Ishikawa (cell line): ENCODE measurements around the gene HCAR2.
A peak's percentile ranks its signal among the peaks of the same experiment; 100 is the strongest.
"Not testable (repeated sequence)": the region's sequence is repeated elsewhere in the genome, so short reads cannot be mapped to it uniquely, and the experiment has no call there.

ENCODE experiments used
- CEBPB ChIP-seq: IDR thresholded peaks from 2 replicates; pipeline ENCODE4 v1.6.1; 2012
- CREB1 ChIP-seq: IDR thresholded peaks from 2 replicates; pipeline ENCODE4 v1.6.1; 2012; ENCODE audit warnings: low read depth
- EGR1 ChIP-seq: IDR thresholded peaks from 2 replicates; pipeline ENCODE4 v1.6.1; 2012
- EP300 ChIP-seq: IDR thresholded peaks from 2 replicates; pipeline ENCODE4 v1.6.1; 2012; ENCODE audit warnings: borderline replicate concordance
- FOXM1 ChIP-seq: IDR thresholded peaks from 2 replicates; pipeline ENCODE4 v1.6.1; 2012; ENCODE audit warnings: low read depth, borderline replicate concordance
- NFIC ChIP-seq: IDR thresholded peaks from 2 replicates; pipeline ENCODE4 v1.6.1; 2012
- RAD21 ChIP-seq: IDR thresholded peaks from 2 replicates; pipeline ENCODE4 v1.6.1; 2012; ENCODE audit warnings: low read depth
- TAF1 ChIP-seq: IDR thresholded peaks from 2 replicates; pipeline ENCODE4 v1.6.1; 2012; ENCODE audit warnings: low read depth, mild to moderate bottlenecking
- TCF12 ChIP-seq: IDR thresholded peaks from 2 replicates; pipeline ENCODE4 v1.6.1; 2012; ENCODE audit warnings: low read depth
- TEAD4 ChIP-seq: IDR thresholded peaks from 2 replicates; pipeline ENCODE4 v1.6.1; 2012
- YY1 ChIP-seq: IDR thresholded peaks from 2 replicates; pipeline ENCODE4 v1.6.1; 2012; ENCODE audit warnings: low read depth
- ZBTB7A ChIP-seq: IDR thresholded peaks from 2 replicates; pipeline ENCODE4 v1.6.1; 2012; ENCODE audit warnings: low read depth
- TF ChIP-seq, protein P1 (sequence below): IDR thresholded peaks from 2 replicates; pipeline ENCODE4 v1.6.1; 2012
- TF ChIP-seq, protein P2 (sequence below): IDR thresholded peaks from 2 replicates; pipeline ENCODE4 v1.6.1; 2012
- TF ChIP-seq, protein P3 (sequence below): IDR thresholded peaks from 2 replicates; pipeline ENCODE4 v1.6.1; 2012; ENCODE audit warnings: low read depth, mild to moderate bottlenecking

The HCAR2 gene

DNA sequence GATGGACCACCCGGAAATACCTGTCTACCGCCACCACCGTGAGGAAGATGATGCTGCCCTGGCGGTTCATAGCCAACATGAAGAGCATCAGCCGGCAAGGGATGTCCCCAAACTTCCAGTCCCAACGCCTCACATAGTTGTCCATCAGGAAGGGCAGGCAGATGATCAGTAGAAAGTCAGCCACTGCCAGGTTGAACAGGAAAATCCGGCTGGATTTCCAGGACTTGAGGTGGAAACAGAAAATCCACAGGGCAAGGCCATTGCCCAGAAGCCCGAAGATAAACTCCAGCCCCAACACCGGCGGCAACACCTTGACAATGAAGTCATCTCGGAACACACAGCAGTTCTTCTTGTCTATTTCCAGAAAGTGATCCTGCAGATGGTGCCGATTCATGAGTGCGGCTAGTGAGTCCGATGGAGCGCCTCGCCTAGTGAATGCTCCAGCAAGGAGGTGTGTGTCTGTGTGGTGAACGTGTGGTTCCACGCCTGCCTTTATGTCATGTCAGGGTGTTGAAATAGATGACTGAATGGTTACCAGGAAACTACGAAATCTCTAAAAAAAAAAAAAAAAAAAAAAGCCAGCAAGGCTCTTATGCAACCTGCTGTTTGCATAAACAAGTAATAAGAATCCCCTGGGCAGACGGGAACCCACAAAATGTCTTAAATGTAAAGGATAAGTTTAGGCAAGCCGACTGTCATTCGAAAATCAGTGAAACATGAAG lies at the start of gene HCAR2:
Gene HCAR2 (minus strand): TSS at position 468 of the 722 bp plus-strand sequence. CDS start 74 bp downstream, at position 394.
- TF ChIP-seq, protein P1, sequence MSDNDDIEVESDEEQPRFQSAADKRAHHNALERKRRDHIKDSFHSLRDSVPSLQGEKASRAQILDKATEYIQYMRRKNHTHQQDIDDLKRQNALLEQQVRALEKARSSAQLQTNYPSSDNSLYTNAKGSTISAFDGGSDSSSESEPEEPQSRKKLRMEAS = not testable (repeated sequence)
- TF ChIP-seq EP300, RAD21: not testable (repeated sequence)

DNA sequence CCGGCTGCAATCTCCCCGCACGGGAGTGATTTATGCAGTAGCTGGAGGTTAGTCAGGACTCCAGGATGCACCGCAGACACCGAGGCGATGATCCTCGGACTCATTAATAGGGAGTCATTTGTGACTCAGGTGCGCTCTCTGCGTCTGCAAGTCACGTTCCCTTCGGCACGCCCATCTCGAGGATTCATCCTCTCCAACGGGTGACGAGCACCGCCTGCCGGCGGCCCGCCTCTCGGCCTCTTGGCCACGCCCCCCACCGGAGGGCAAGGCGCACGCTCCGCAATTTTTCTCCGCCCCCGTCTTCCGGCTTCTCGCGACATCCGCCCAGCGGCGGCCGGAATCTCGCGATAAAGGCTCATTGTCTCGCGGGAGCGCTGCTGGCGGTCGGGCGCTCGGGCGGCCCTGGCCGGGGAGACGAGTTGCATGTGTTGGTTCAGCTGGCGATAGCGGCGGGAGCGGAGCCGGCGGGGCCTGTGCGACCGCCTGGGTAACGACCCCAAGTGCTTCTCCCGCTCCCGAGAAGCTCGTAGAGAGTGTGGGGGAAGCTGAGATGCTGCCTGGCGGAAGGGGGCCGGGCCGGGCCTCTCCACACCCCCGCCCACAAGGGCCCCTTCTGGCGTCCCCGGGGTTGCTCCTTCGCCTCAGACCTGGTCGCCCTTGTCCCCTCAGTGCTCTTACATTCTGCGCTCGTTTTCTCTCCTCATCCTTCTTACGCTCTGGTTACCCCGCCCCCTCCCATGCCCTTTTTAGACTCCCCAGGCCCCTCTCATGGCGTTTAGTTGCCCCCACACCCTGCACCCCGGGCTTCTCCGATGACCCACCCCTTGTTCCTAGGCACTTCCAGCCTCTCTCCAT lies 49.5 kb upstream of the HCAR2 start, which contains the start of gene DENR:
Gene DENR (plus strand): TSS at position 361 of the 855 bp plus-strand sequence. CDS start 878 bp downstream, outside the sequence.
- TF ChIP-seq, protein P1 = peak; percentile 74
- TF ChIP-seq EGR1 = peak; percentile 89
- TF ChIP-seq TEAD4 = no peak
- peak; percentile 61; the same call in 1 of the 2 replicates for TF ChIP-seq TCF12
- TF ChIP-seq CEBPB = no peak
- peak; percentile 76 for TF ChIP-seq RAD21
- no peak for TF ChIP-seq CREB1
- TF ChIP-seq TAF1 = peak; percentile 95
- no peak for TF ChIP-seq NFIC
- TF ChIP-seq, protein P2, sequence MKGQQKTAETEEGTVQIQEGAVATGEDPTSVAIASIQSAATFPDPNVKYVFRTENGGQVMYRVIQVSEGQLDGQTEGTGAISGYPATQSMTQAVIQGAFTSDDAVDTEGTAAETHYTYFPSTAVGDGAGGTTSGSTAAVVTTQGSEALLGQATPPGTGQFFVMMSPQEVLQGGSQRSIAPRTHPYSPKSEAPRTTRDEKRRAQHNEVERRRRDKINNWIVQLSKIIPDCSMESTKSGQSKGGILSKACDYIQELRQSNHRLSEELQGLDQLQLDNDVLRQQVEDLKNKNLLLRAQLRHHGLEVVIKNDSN = peak; percentile 78
- TF ChIP-seq, protein P3, sequence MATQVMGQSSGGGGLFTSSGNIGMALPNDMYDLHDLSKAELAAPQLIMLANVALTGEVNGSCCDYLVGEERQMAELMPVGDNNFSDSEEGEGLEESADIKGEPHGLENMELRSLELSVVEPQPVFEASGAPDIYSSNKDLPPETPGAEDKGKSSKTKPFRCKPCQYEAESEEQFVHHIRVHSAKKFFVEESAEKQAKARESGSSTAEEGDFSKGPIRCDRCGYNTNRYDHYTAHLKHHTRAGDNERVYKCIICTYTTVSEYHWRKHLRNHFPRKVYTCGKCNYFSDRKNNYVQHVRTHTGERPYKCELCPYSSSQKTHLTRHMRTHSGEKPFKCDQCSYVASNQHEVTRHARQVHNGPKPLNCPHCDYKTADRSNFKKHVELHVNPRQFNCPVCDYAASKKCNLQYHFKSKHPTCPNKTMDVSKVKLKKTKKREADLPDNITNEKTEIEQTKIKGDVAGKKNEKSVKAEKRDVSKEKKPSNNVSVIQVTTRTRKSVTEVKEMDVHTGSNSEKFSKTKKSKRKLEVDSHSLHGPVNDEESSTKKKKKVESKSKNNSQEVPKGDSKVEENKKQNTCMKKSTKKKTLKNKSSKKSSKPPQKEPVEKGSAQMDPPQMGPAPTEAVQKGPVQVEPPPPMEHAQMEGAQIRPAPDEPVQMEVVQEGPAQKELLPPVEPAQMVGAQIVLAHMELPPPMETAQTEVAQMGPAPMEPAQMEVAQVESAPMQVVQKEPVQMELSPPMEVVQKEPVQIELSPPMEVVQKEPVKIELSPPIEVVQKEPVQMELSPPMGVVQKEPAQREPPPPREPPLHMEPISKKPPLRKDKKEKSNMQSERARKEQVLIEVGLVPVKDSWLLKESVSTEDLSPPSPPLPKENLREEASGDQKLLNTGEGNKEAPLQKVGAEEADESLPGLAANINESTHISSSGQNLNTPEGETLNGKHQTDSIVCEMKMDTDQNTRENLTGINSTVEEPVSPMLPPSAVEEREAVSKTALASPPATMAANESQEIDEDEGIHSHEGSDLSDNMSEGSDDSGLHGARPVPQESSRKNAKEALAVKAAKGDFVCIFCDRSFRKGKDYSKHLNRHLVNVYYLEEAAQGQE = no peak
- peak; percentile 53 for TF ChIP-seq YY1
- TF ChIP-seq EP300 = no peak
- TF ChIP-seq ZBTB7A = no peak
- no peak for TF ChIP-seq FOXM1

DNA sequence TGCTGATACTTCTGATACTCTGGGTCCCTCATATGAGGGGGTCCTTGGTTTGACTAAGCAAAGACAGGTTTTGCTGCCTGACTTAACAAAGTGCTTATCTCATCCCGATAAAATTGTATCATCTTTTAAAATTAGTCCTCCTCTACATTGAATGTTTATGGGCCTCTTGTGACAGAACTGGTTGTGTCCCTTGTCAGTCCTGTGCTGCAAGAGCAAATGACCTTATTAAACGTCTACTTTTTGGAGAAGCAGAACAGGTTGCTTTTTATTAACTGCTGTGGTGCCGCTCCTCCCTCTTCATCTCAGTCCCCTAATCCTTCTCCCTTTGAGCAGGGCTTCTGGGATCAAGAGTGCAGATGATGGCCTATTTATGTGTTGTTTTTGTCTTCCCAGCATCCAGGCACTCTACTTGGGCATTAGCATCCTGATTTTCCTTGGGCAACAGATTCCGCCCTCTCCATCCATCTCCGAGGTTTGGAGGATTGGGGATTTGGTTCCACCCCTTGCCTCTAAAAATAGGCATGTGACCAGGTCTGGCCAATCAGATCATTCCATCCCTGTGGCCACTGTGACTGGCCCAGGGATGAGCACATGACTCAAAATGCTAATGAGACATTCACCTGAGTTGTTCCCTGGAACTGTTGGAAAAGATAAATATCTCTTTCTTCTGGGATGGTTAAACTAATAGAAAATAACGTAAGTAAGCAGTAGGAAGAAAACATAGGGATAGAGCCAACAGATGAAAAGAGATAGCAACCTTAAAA lies 46.6 kb upstream of the HCAR2 start:
- no peak for TF ChIP-seq TEAD4
- TF ChIP-seq, protein P2 = peak; percentile 88

DNA sequence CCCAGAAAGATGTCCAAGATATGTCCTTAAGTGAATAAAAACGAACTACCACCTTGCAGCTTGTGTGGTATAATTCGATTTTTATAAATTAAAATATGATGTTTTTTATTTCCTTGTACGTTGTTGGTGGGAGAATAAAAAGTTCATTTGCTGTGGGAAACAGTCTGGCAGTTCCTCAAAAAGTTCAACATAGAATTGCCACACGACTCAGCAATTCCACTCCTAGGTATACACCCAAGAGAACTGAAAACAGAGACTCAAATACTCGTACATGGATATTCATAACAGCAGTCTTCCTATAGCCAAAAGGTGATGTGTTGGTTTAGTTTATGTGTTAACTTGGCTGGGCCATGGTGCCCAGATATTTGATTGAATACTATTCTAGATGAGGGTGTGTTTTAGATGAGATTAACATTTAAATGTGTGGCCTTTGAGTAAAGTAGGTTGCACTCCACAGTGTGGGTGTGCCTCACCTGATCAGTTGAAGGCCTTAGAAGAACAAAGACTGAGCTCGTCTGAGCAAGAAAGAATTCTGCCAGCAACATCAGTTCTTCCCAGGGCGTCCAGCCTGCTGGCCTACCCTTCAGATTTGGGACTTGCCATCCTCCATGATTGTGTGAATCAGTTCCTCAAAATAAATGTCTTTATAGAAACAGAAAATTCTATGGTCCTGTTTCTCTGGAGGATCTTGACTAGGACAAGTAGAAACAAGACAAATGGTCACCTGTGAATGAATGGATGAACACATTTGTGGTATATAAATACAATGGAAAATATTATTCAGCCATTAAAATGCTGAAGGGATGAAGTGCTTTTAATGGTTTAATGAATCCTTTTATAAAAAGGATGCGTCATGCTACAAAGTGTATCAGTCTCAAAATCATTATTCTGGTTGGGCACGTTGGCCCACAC lies 44.3 kb upstream of the HCAR2 start:
- TF ChIP-seq, protein P3 = no peak
- TF ChIP-seq NFIC (no peak), RAD21 (no peak), CREB1 (no peak), ZBTB7A (no peak), EP300 (no peak), EGR1 (no peak), FOXM1 (no peak), TEAD4 (no peak), CEBPB (no peak), TAF1 (no peak), TCF12 (no peak), YY1 (no peak)
- TF ChIP-seq, protein P1 = no peak
- TF ChIP-seq, protein P2 = no peak
